SK-N-SH (cell line): ENCODE measurements around the gene IGFL4. TPM values are rescaled to one million over a fixed set of nuclear protein-coding genes. Genes with fewer than 3 reads are reported as not detected.

Experiments
- CTCF ChIA-PET: fragments of 300-600, 350-600 bp; formaldehyde crosslinking; extraction: SDS; loops from one replicate; lab custom pipeline; 2021; lab: Yijun Ruan, JAX
- POLR2A ChIA-PET: fragments of 350-600 bp; sonication (Branson Sonifier 250); formaldehyde crosslinking; extraction: SDS; loops from one replicate; lab custom pipeline; 2020; ENCODE audit warnings: antibody characterized with exemption, inconsistent platforms; lab: Yijun Ruan, JAX
- DNase-seq: peaks from one replicate; pipeline ENCODE4 v3.0.0; 2012
- H2AFZ ChIP-seq: fragments of 200-600 bp; sonication (generic); 2 replicates; pipeline ENCODE4 v1.8.1; 2016; ENCODE audit warnings: antibody characterized with exemption, mild to moderate bottlenecking, low read depth
- H3F3A ChIP-seq: fragments of 200-600 bp; sonication (generic); replicated peaks from 2 replicates; pipeline ENCODE3; 2016; ENCODE audit warnings: antibody characterized with exemption, mild to moderate bottlenecking; ENCODE audit not compliant: insufficient read depth
- H3K27ac ChIP-seq, 2 experiments: fragments of 200-500 bp in 1 of 2; fragments of 200-600 bp in 1 of 2; sonication (Bioruptor generic) in 1 of 2; sonication (generic), shearing (Covaris generic) in 1 of 2; 2 replicates each; pipeline versions ENCODE4 v1.5.1 to v1.6.1; 2014 to 2016; ENCODE audit warnings: low read depth in 2 of 2, inconsistent platforms in 1 of 2, low read length in 1 of 2, mild to moderate bottlenecking in 1 of 2, mixed read lengths in 1 of 2
- H3K27me3 ChIP-seq: fragments of 200-600 bp; sonication (generic), shearing (Covaris generic); 2 replicates; pipeline ENCODE4 v1.6.1; 2016; ENCODE audit warnings: mixed run types; ENCODE audit not compliant: insufficient read depth
- H3K36me3 ChIP-seq, 2 experiments: fragments of 200-500 bp in 1 of 2; fragments of 200-600 bp in 1 of 2; sonication (Bioruptor generic) in 1 of 2; sonication (generic) in 1 of 2; replicated peaks in 1 of 2; 2 replicates each; pipeline versions ENCODE3 to v1.5.1; 2014 to 2016; ENCODE audit warnings: low read length in 1 of 2, mild to moderate bottlenecking in 1 of 2; ENCODE audit not compliant: insufficient read depth in 2 of 2, control insufficient read depth in 1 of 2
- H3K4me1 ChIP-seq, 2 experiments: fragments of 200-500 bp in 1 of 2; fragments of 200-600 bp in 1 of 2; sonication (Bioruptor generic) in 1 of 2; sonication (generic), shearing (Covaris generic) in 1 of 2; 2 replicates each; pipeline versions ENCODE4 v1.5.1 to v1.6.1; 2014 to 2016; ENCODE audit warnings: low read depth in 1 of 2, low read length in 1 of 2, mixed run types in 1 of 2; ENCODE audit not compliant: insufficient read depth in 2 of 2, control insufficient read depth in 1 of 2
- H3K4me2 ChIP-seq: fragments of 200-600 bp; sonication (generic), shearing (Covaris generic); 2 replicates; pipeline ENCODE4 v1.6.1; 2017; ENCODE audit warnings: mixed run types
- H3K4me3 ChIP-seq, 2 experiments: fragments of 200-500 bp in 1 of 2; fragments of 200-600 bp in 1 of 2; sonication (Bioruptor generic) in 1 of 2; sonication (generic), shearing (Covaris generic) in 1 of 2; 2 replicates each; pipeline versions ENCODE4 v1.5.1 to v1.8.1; 2014 to 2016; ENCODE audit warnings: low read depth in 2 of 2, inconsistent platforms in 1 of 2, low read length in 1 of 2, mild to moderate bottlenecking in 1 of 2, mixed read lengths in 1 of 2, moderate library complexity in 1 of 2
- H3K79me2 ChIP-seq: fragments of 200-600 bp; sonication (generic); 2 replicates; pipeline ENCODE4 v1.8.1; 2017; ENCODE audit warnings: mild to moderate bottlenecking; ENCODE audit not compliant: insufficient read depth
- H3K9ac ChIP-seq: fragments of 200-600 bp; sonication (generic); 2 replicates; pipeline ENCODE4 v1.6.1; 2017; ENCODE audit warnings: mixed run types
- H3K9me2 ChIP-seq: fragments of 200-600 bp; sonication (generic); 2 replicates; pipeline ENCODE4 v1.6.1; 2017; ENCODE audit warnings: mixed run types
- H3K9me3 ChIP-seq: fragments of 200-600 bp; sonication (generic); 2 replicates; pipeline ENCODE4 v1.6.1; 2017; ENCODE audit warnings: mixed run types, mild to moderate bottlenecking, moderate library complexity
- H4K20me1 ChIP-seq: fragments of 200-600 bp; sonication (generic); 2 replicates; pipeline ENCODE4 v1.6.1; 2017; ENCODE audit warnings: mild to moderate bottlenecking, mixed run types; ENCODE audit not compliant: insufficient read depth
- EP300 ChIP-seq, 2 experiments: IDR thresholded peaks; 2 replicates each; pipeline versions ENCODE4 v1.4.0 to v1.6.1; 2012; ENCODE audit warnings: borderline replicate concordance in 1 of 2, low read depth in 1 of 2, low read length in 1 of 2
- FOXJ3 ChIP-seq: sonication (generic); formaldehyde crosslinking; IDR thresholded peaks from 2 replicates; pipeline ENCODE4 v1.5.1; 2020; ENCODE audit warnings: mild to moderate bottlenecking, missing genetic modification reagents
- FOXM1 ChIP-seq: IDR thresholded peaks from 2 replicates; pipeline ENCODE4 v1.4.0; 2012; ENCODE audit warnings: low read depth, mild to moderate bottlenecking
- GABPA ChIP-seq: IDR thresholded peaks from 2 replicates; pipeline ENCODE4 v1.4.0; 2012; ENCODE audit warnings: low read depth, mild to moderate bottlenecking
- GATA2 ChIP-seq: sonication (generic); formaldehyde crosslinking; IDR thresholded peaks from 2 replicates; pipeline ENCODE4 v1.5.0; 2020; ENCODE audit warnings: mild to moderate bottlenecking, missing genetic modification reagents
- IRF3 ChIP-seq: fragments of 150-350 bp; IDR thresholded peaks from 2 replicates; pipeline ENCODE4 v1.6.1; 2016; ENCODE audit warnings: mild to moderate bottlenecking, low read depth, low read length
- JUND ChIP-seq: IDR thresholded peaks from 2 replicates; pipeline ENCODE4 v1.4.0; 2012
- MEF2A ChIP-seq: IDR thresholded peaks from 2 replicates; pipeline ENCODE4 v1.4.0; 2012; ENCODE audit warnings: low read depth, borderline replicate concordance
- RFX5 ChIP-seq: IDR thresholded peaks from 2 replicates; pipeline ENCODE4 v1.6.1; 2012; ENCODE audit warnings: mild to moderate bottlenecking, improper control_type of control experiment, low read length
- SMC3 ChIP-seq: IDR thresholded peaks from 2 replicates; pipeline ENCODE4 v1.6.1; 2012; ENCODE audit warnings: low read depth, low read length, improper control_type of control experiment
- YY1 ChIP-seq: IDR thresholded peaks from 2 replicates; pipeline ENCODE4 v1.4.0; 2012; ENCODE audit warnings: low read depth, mild to moderate bottlenecking
- WGBS: methylation state at CpG from one replicate; pipeline ENCODE4 v1.1.6; 2017; ENCODE audit warnings: low lambda C conversion rate; 5-methylcytosine and 5-hydroxymethylcytosine counted together
- polyA plus RNA-seq, 3 experiments: library from polyadenylated mRNA; depleted of rRNA; stranded (reverse); fragments of >200 nt; gene quantifications; 2 replicates each; pipeline ENCODE4 v1.2.3, GENCODE V29; 2012
- TF ChIP-seq, protein P1 (sequence below): IDR thresholded peaks from 2 replicates; pipeline ENCODE4 v1.4.0; 2012; ENCODE audit warnings: low read depth, borderline replicate concordance
- TF ChIP-seq, protein P2 (sequence below): IDR thresholded peaks from 2 replicates; pipeline ENCODE4 v1.4.0; 2012; ENCODE audit warnings: low read depth, borderline replicate concordance
- TF ChIP-seq, protein P3 (sequence below): IDR thresholded peaks from 2 replicates; pipeline ENCODE4; 2012

The IGFL4 gene
- polyA plus RNA-seq, 1 of the 3 experiments (the other 2 are of a cell fraction), result not detected

GRCh38 chr19:46049597-46049996 lies 8.8 kb upstream of the IGFL4 start:
- no peaks in the 10 kb centered on the region for H3K9me2 ChIP-seq
- H2AFZ ChIP-seq, result no peak overlapping the region
- no peak for DNase-seq
- H3K4me2 ChIP-seq, result no peak overlapping the region
- H3K27ac ChIP-seq, result no peak overlapping the region
- no peaks in the 10 kb centered on the region for H3K4me1 ChIP-seq
- no peak overlapping the region for H3K4me3 ChIP-seq
- no peaks in the 10 kb centered on the region; the same call in 1 of the 2 replicates for H3K9me3 ChIP-seq
- TF ChIP-seq MEF2A (no peak), SMC3 (no peak), GATA2 (CRISPR knock-in tag) (no peak), RFX5 (no peak)
- H3F3A ChIP-seq, result no peaks in the 10 kb centered on the region
- ChIA-PET POLR2A (no interaction called here), CTCF (interaction anchor here (1.0 to 9.3 kb wide), 5 partner anchors 16 to 33 kb away, joined by 3 to 91 read pairs (median 4); no protein-coding TSS in a partner anchor)
- no peaks in the 10 kb centered on the region for H4K20me1 ChIP-seq
- peaks cover 87% of the 10 kb centered on the region; the same call in 1 of the 2 replicates for H3K27me3 ChIP-seq
- H3K36me3 ChIP-seq, result no peaks in the 10 kb centered on the region
- H3K9ac ChIP-seq, result no peak overlapping the region
- 27% methylated on average over 7 of the region's 7 CpGs for WGBS
- H3K79me2 ChIP-seq, result no peaks in the 10 kb centered on the region

DNA sequence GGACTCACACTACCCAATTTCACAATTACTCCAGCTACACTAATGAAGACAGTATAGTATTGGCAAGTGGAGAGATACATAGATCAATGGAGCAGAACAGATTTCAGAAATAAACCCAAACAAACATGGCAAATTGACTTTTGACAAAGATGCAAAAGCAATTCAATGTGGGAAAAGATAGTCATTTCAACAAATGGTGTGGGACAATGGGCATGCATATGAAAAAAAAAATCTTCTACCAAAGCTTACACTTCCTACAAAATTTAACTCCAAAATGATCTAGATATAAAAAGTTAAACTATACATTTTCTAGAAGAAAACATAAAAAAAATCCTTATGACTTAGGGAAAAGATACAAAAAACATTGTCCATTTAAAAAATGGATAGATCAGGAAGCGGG lies 2.7 kb upstream of the IGFL4 start:
- ChIA-PET POLR2A (no interaction called here), CTCF (interaction anchor here (1.5 to 9.3 kb wide), 3 partner anchors 11 to 34 kb away, joined by 3 to 91 read pairs (median 17); no protein-coding TSS in a partner anchor)
- Histone ChIP-seq H3K79me2 (no peaks in the 10 kb centered on the region), H2AFZ (no peak overlapping the region), H3K9me3 (no peaks in the 10 kb centered on the region), H3K36me3 (no peaks in the 10 kb centered on the region), H3K9me2 (no peaks in the 10 kb centered on the region)
- 54% methylated on average over 1 of the region's 1 CpG for WGBS
- TF ChIP-seq MEF2A (no peak), FOXJ3 (CRISPR knock-in tag) (no peak), IRF3 (no peak), JUND (no peak), EP300 (IDR thresholded peaks at IDR 0.05; ENCODE audit: borderline replicate concordance in 1 of 2, low read depth in 1 of 2, low read length in 1 of 2) (no peak), FOXM1 (no peak), GABPA (no peak), YY1 (no peak)
- TF ChIP-seq, protein P1, sequence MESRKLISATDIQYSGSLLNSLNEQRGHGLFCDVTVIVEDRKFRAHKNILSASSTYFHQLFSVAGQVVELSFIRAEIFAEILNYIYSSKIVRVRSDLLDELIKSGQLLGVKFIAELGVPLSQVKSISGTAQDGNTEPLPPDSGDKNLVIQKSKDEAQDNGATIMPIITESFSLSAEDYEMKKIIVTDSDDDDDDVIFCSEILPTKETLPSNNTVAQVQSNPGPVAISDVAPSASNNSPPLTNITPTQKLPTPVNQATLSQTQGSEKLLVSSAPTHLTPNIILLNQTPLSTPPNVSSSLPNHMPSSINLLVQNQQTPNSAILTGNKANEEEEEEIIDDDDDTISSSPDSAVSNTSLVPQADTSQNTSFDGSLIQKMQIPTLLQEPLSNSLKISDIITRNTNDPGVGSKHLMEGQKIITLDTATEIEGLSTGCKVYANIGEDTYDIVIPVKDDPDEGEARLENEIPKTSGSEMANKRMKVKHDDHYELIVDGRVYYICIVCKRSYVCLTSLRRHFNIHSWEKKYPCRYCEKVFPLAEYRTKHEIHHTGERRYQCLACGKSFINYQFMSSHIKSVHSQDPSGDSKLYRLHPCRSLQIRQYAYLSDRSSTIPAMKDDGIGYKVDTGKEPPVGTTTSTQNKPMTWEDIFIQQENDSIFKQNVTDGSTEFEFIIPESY, result no peak
- TF ChIP-seq, protein P2, sequence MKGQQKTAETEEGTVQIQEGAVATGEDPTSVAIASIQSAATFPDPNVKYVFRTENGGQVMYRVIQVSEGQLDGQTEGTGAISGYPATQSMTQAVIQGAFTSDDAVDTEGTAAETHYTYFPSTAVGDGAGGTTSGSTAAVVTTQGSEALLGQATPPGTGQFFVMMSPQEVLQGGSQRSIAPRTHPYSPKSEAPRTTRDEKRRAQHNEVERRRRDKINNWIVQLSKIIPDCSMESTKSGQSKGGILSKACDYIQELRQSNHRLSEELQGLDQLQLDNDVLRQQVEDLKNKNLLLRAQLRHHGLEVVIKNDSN, result no peak
- TF ChIP-seq, protein P3, sequence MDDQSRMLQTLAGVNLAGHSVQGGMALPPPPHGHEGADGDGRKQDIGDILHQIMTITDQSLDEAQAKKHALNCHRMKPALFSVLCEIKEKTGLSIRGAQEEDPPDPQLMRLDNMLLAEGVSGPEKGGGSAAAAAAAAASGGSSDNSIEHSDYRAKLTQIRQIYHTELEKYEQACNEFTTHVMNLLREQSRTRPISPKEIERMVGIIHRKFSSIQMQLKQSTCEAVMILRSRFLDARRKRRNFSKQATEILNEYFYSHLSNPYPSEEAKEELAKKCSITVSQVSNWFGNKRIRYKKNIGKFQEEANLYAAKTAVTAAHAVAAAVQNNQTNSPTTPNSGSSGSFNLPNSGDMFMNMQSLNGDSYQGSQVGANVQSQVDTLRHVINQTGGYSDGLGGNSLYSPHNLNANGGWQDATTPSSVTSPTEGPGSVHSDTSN, result no peak
- TF ChIP-seq, all 33 proteins: peak for 0
- Histone ChIP-seq H3K4me1 (no peaks in the 10 kb centered on the region; a peak in 1 of 4 replicates), H3K27me3 (peaks cover 71% of the 10 kb centered on the region; the same call in 1 of the 2 replicates), H3K9ac (no peak overlapping the region), H4K20me1 (no peaks in the 10 kb centered on the region), H3K4me2 (no peak overlapping the region), H3F3A (no peaks in the 10 kb centered on the region), H3K4me3 (no peak overlapping the region), H3K27ac (no peak overlapping the region)
- no peak for DNase-seq
